NT2/D1 (cell line): ENCODE results near the gene CTIF.

Experiments
- DNase-seq: peaks from one replicate; pipeline ENCODE4 v3.0.0-alpha.2; 2011; ENCODE audit warnings: low read depth, low spot score
- H3K27me3 ChIP-seq: 2 replicates; pipeline ENCODE4 v1.6.0; 2011; ENCODE audit warnings: mild to moderate bottlenecking; ENCODE audit not compliant: insufficient read length, insufficient read depth
- H3K36me3 ChIP-seq: 2 replicates; pipeline ENCODE4 v1.6.1; 2011; ENCODE audit warnings: mild to moderate bottlenecking, low read length, mixed read lengths; ENCODE audit not compliant: insufficient read depth, insufficient read length
- H3K4me1 ChIP-seq: 2 replicates; pipeline ENCODE4 v1.5.1; 2011; ENCODE audit not compliant: insufficient read depth, insufficient read length
- H3K4me3 ChIP-seq: 2 replicates; pipeline ENCODE4 v1.5.1; 2011; ENCODE audit warnings: low read depth; ENCODE audit not compliant: insufficient read length
- H3K9ac ChIP-seq: 2 replicates; pipeline ENCODE4 v1.6.0; 2011; ENCODE audit warnings: low read depth; ENCODE audit not compliant: insufficient read length
- H3K9me3 ChIP-seq: 2 replicates; pipeline ENCODE4 v1.5.1; 2011; ENCODE audit warnings: mild to moderate bottlenecking, low read length; ENCODE audit not compliant: insufficient read depth
- SUZ12 ChIP-seq: IDR thresholded peaks from 2 replicates; pipeline ENCODE4 v1.6.1; 2011; ENCODE audit not compliant: insufficient read length, insufficient read depth; ENCODE audit errors: extremely low read depth
- YY1 ChIP-seq: IDR thresholded peaks from 2 replicates; pipeline ENCODE4 v1.6.1; 2011; ENCODE audit not compliant: insufficient read length, insufficient read depth
- ZNF274 ChIP-seq: IDR thresholded peaks from 2 replicates; pipeline ENCODE4 v1.6.1; 2011; ENCODE audit warnings: mild to moderate bottlenecking, low read depth, low read length

The CTIF gene

GRCh38 chr18:48894799-48895346 lies 356.0 kb downstream of the CTIF start:
- H3K9me3 ChIP-seq: 0 out of 2 replicates have a peak, but pooled peaks cover 3% of the 10 kb centered on the region
- H3K36me3 ChIP-seq: no peaks in the 10 kb centered on the region
- no peak overlapping the region for H3K4me3 ChIP-seq
- H3K9ac ChIP-seq: no peak overlapping the region
- TF ChIP-seq ZNF274: no peak
- no peak for TF ChIP-seq YY1
- no peak for TF ChIP-seq SUZ12
- no peak for DNase-seq
- H3K27me3 ChIP-seq: no peaks in the 10 kb centered on the region
- H3K4me1 ChIP-seq: peaks cover 17% of the 10 kb centered on the region

GRCh38 chr18:48896326-48896874 lies 357.6 kb downstream of the CTIF start:
- no peaks in the 10 kb centered on the region for H3K27me3 ChIP-seq
- H3K4me1 ChIP-seq: peaks cover 8% of the 10 kb centered on the region
- no peak overlapping the region for H3K4me3 ChIP-seq
- H3K36me3 ChIP-seq: no peaks in the 10 kb centered on the region
- DNase-seq: no peak
- H3K9me3 ChIP-seq: 0 out of 2 replicates have a peak, but pooled peaks cover 3% of the 10 kb centered on the region
- TF ChIP-seq SUZ12: no peak
- TF ChIP-seq YY1: no peak
- no peak for TF ChIP-seq ZNF274
- H3K9ac ChIP-seq: no peak overlapping the region

GRCh38 chr18:48896875-48897511 lies 358.2 kb downstream of the CTIF start:
- no peak overlapping the region for H3K9ac ChIP-seq
- H3K4me3 ChIP-seq: no peak overlapping the region
- H3K4me1 ChIP-seq: peaks cover 10% of the 10 kb centered on the region
- H3K36me3 ChIP-seq: no peaks in the 10 kb centered on the region
- TF ChIP-seq SUZ12 (no peak), YY1 (no peak), ZNF274 (no peak)
- DNase-seq: no peak
- 0 out of 2 replicates have a peak, but pooled peaks cover 3% of the 10 kb centered on the region for H3K9me3 ChIP-seq
- no peaks in the 10 kb centered on the region for H3K27me3 ChIP-seq

- TF ChIP-seq ZNF274: no peak
- TF ChIP-seq SUZ12: no peak
- no peak for TF ChIP-seq YY1
- Histone ChIP-seq H3K9me3 (0 out of 2 replicates have a peak, but pooled peaks cover 3% of the 10 kb centered on the region), H3K9ac (no peak overlapping the region), H3K27me3 (no peaks in the 10 kb centered on the region), H3K4me1 (peaks cover 9% of the 10 kb centered on the region), H3K4me3 (no peak overlapping the region), H3K36me3 (no peaks in the 10 kb centered on the region)
- no peak for DNase-seq
Measured at GRCh38 chr18:48897531-48897930, 358.7 kb downstream of the CTIF start.

- Histone ChIP-seq H3K27me3 (no peaks in the 10 kb centered on the region), H3K9ac (no peak overlapping the region), H3K9me3 (0 out of 2 replicates have a peak, but pooled peaks cover 3% of the 10 kb centered on the region), H3K4me3 (no peak overlapping the region), H3K4me1 (peaks cover 9% of the 10 kb centered on the region), H3K36me3 (no peaks in the 10 kb centered on the region)
- no peak for TF ChIP-seq ZNF274
- no peak for TF ChIP-seq SUZ12
- TF ChIP-seq YY1: no peak
- no peak for DNase-seq
Measured at GRCh38 chr18:48898521-48898920, 359.7 kb downstream of the CTIF start.

GRCh38 chr18:48899558-48900174 lies 360.8 kb downstream of the CTIF start:
- peaks cover 11% of the 10 kb centered on the region; the same call in 1 of the 2 replicates for H3K9me3 ChIP-seq
- H3K4me3 ChIP-seq: no peak overlapping the region
- no peaks in the 10 kb centered on the region for H3K36me3 ChIP-seq
- peaks cover 6% of the 10 kb centered on the region for H3K4me1 ChIP-seq
- DNase-seq: no peak
- no peak for TF ChIP-seq ZNF274
- TF ChIP-seq SUZ12: no peak
- no peak for TF ChIP-seq YY1
- H3K27me3 ChIP-seq: no peaks in the 10 kb centered on the region
- no peak overlapping the region for H3K9ac ChIP-seq

GRCh38 chr18:48900469-48900868 lies 361.6 kb downstream of the CTIF start:
- H3K4me1 ChIP-seq: peaks cover 6% of the 10 kb centered on the region
- no peak for DNase-seq
- TF ChIP-seq YY1: no peak

More at GRCh38 chr18:48900469-48900868, 361.6 kb downstream of the CTIF start:
- no peaks in the 10 kb centered on the region for H3K27me3 ChIP-seq
- H3K4me3 ChIP-seq: no peak overlapping the region
- H3K36me3 ChIP-seq: no peaks in the 10 kb centered on the region
- no peak overlapping the region for H3K9ac ChIP-seq
- peaks cover 19% of the 10 kb centered on the region; the same call in 1 of the 2 replicates for H3K9me3 ChIP-seq
